HEK293T (cell line): ENCODE data around the gene MDM2.

ENCODE experiments used
- ARNT ChIP-seq: fragments of 450-650 bp; IDR thresholded peaks from 2 replicates; pipeline ENCODE4 v1.6.1; 2017; ENCODE audit warnings: mild to moderate bottlenecking
- ELF4 ChIP-seq: fragments of 450-650 bp; IDR thresholded peaks from 2 replicates; pipeline ENCODE4 v1.6.1; 2017; ENCODE audit warnings: antibody characterized with exemption
- FOXA1 ChIP-seq: fragments of 450-650 bp; IDR thresholded peaks from 2 replicates; pipeline ENCODE4 v1.6.1; 2016; ENCODE audit warnings: mild to moderate bottlenecking
- FOXM1 ChIP-seq: fragments of 450-650 bp; IDR thresholded peaks from 2 replicates; pipeline ENCODE4 v1.6.1; 2017; ENCODE audit warnings: mild to moderate bottlenecking, borderline replicate concordance
- HDGF ChIP-seq: fragments of 450-650 bp; IDR thresholded peaks from 2 replicates; pipeline ENCODE4 v1.6.1; 2017; ENCODE audit warnings: antibody characterized with exemption, borderline replicate concordance
- PKNOX1 ChIP-seq: fragments of 450-650 bp; IDR thresholded peaks from 2 replicates; pipeline ENCODE4 v1.6.1; 2016
- SP1 ChIP-seq: fragments of 450-650 bp; IDR thresholded peaks from 2 replicates; pipeline ENCODE4 v1.6.1; 2017
- TARDBP ChIP-seq: fragments of 450-650 bp; IDR thresholded peaks from 2 replicates; pipeline ENCODE4 v1.6.1; 2016

GRCh38 chr12:68854554-68854953, 46.6 kb downstream of the MDM2 start:
- TF ChIP-seq ELF4 (no peak), FOXM1 (no peak), SP1 (no peak), TARDBP (no peak), FOXA1 (no peak), PKNOX1 (no peak), ARNT (no peak), HDGF (no peak)
